ENCODE measurements around the gene ATP2A3.
A peak's percentile ranks its signal among the peaks of the same experiment; 100 is the strongest.

The ATP2A3 gene

GRCh38 chr17:3906881-3907280 is 57.4 kb downstream of the ATP2A3 start:
- DNase-seq: no peak

- DNase-seq: no peak
Observed at GRCh38 chr17:3905017-3905520, 59.2 kb downstream of the ATP2A3 start.

GRCh38 chr17:3904501-3904900 is 59.7 kb downstream of the ATP2A3 start:
- no peak for DNase-seq

GRCh38 chr17:3903881-3904290 is 60.4 kb downstream of the ATP2A3 start:
- DNase-seq: no peak

GRCh38 chr17:3903051-3903825 is 61.0 kb downstream of the ATP2A3 start:
- no peak for DNase-seq

- DNase-seq: no peak
Observed at GRCh38 chr17:3900646-3901045, 63.6 kb downstream of the ATP2A3 start.

GRCh38 chr17:3897731-3898130 is 66.5 kb downstream of the ATP2A3 start:
- DNase-seq: no peak

GRCh38 chr17:3896968-3897235 is 67.3 kb downstream of the ATP2A3 start:
- no peak for DNase-seq

GRCh38 chr17:3896108-3896967 is 67.9 kb downstream of the ATP2A3 start:
- no peak for DNase-seq

- DNase-seq: no peak
Observed at GRCh38 chr17:3895354-3895753, 68.9 kb downstream of the ATP2A3 start.

- no peak for DNase-seq
Observed at GRCh38 chr17:3894911-3895343, 69.3 kb downstream of the ATP2A3 start.

- no peak for DNase-seq
Observed at GRCh38 chr17:3894188-3894587, 70.0 kb downstream of the ATP2A3 start.

- no peak for DNase-seq
Observed at GRCh38 chr17:3893720-3894116, 70.5 kb downstream of the ATP2A3 start.

GRCh38 chr17:3893003-3893719 is 71.1 kb downstream of the ATP2A3 start, which contains the start of gene CAMKK1:
Gene CAMKK1 (minus strand): TSS chr17:3893053. CDS start chr17:3885687, 7,366 bp downstream.
- peak; percentile 92 for DNase-seq

GRCh38 chr17:3892095-3892998 is 71.9 kb downstream of the ATP2A3 start:
- DNase-seq: peak; percentile 68

GRCh38 chr17:3891626-3892094 is 72.6 kb downstream of the ATP2A3 start:
- no peak for DNase-seq

GRCh38 chr17:3890878-3891219 is 73.4 kb downstream of the ATP2A3 start:
- DNase-seq: no peak

- DNase-seq: peak; percentile 59
Observed at GRCh38 chr17:3890082-3890877, 74.0 kb downstream of the ATP2A3 start.

GRCh38 chr17:3889325-3890012 is 74.8 kb downstream of the ATP2A3 start:
- DNase-seq: no peak

GRCh38 chr17:3888343-3889171 is 75.7 kb downstream of the ATP2A3 start:
- DNase-seq: no peak
